Ascending aorta (tissue), 2 donors: ENCODE measurements around the gene CPED1. TPM values are rescaled to one million over a fixed set of nuclear protein-coding genes. Genes with fewer than 3 reads are reported as not detected.

ENCODE experiments used
- DNase-seq, 2 donors: peaks; one replicate each; pipeline ENCODE4 v3.0.0-alpha.2; 2019; ENCODE audit warnings: low spot score in 2 of 2
- H3K27ac ChIP-seq, 2 donors: fragments of 200-600 bp; sonication (generic); one replicate each; pipeline ENCODE4 v1.5.1; 2016 to 2017; ENCODE audit warnings: mild to moderate bottlenecking in 1 of 2
- H3K27me3 ChIP-seq: fragments of 200-600 bp; sonication (generic); one replicate; pipeline ENCODE4 v1.5.1; 2017
- H3K36me3 ChIP-seq, 2 donors: fragments of 200-600 bp; sonication (generic); one replicate each; pipeline ENCODE4 v1.5.1; 2016
- H3K4me1 ChIP-seq, 2 donors: fragments of 200-600 bp; sonication (generic); one replicate each; pipeline ENCODE4 v1.5.1; 2016 to 2017; ENCODE audit warnings: mild to moderate bottlenecking in 1 of 2
- H3K4me3 ChIP-seq, 2 donors: fragments of 200-600 bp; sonication (generic); one replicate each; pipeline ENCODE4 v1.5.1; 2016 to 2017; ENCODE audit warnings: mild to moderate bottlenecking in 1 of 2
- H3K9me3 ChIP-seq, 2 donors: fragments of 200-600 bp; sonication (generic); one replicate each; pipeline ENCODE4 v1.5.1; 2016
- intact Hi-C: fragments of 100-400 bp; cut with DNase I; formaldehyde crosslinking; loops from one replicate; pipeline ENCODE4 v1.15.1; 2023
- total RNA-seq: library from RNA; depleted of rRNA; stranded (reverse); fragments of >200 nt; gene quantifications from one replicate; pipeline ENCODE4 v1.1.0, GENCODE V29; 2016
- TF ChIP-seq, protein P1 (sequence below), 3 experiments: fragments of 200-600 bp in 2 of 3; fragments of 450-650 bp in 1 of 3; sonication (generic) in 2 of 3; IDR thresholded peaks; one replicate each; pipeline ENCODE4 v1.5.1; 2016 to 2019; ENCODE audit warnings: antibody characterized with exemption in 3 of 3, mild to moderate bottlenecking in 1 of 3, moderate library complexity in 1 of 3

The CPED1 gene
- total RNA-seq, 1 donor from 2014 or later = 69.5 TPM

DNA sequence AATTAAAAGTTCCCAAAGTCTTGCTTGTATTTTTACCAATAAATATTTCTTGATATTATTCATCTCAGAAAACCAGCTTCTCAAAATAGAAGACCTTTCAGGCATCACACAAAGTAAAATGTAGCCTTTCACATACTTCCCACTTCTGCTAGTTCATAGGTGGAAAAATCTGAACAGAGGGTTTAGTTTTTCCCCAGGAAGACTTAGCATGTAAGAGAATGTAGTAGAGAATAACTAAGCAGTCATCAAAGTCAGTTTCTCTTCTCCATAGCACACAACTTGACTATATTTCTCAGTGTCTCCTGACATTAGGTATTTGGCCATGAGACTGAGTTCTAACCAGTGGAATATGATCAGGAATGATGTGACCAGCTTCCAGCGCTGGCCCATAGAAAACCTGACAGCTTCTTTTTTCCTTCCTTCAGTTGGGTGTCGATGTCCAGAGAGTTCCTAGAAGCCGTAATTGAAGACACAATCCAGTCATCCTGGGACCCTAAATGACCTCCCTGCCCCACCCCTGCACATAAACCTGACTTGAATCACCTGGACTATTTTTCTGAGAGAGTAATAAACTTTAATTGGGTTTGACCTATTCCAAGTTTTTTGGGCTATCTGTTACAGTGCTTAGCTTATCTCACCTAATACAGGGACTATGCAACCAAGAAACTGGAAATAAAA, 272.8 kb downstream of the CPED1 start:
- Histone ChIP-seq H3K9me3 (no peaks in the 10 kb centered on the region), H3K36me3 (peaks cover 7 to 12% of the 10 kb centered on the region in 2 donors), H3K27ac (no peak overlapping the region), H3K27me3 (no peaks in the 10 kb centered on the region), H3K4me3 (no peak overlapping the region), H3K4me1 (no peaks in the 10 kb centered on the region)
- DNase-seq = no peak
- intact Hi-C loops = no loop called here
- TF ChIP-seq, protein P1, sequence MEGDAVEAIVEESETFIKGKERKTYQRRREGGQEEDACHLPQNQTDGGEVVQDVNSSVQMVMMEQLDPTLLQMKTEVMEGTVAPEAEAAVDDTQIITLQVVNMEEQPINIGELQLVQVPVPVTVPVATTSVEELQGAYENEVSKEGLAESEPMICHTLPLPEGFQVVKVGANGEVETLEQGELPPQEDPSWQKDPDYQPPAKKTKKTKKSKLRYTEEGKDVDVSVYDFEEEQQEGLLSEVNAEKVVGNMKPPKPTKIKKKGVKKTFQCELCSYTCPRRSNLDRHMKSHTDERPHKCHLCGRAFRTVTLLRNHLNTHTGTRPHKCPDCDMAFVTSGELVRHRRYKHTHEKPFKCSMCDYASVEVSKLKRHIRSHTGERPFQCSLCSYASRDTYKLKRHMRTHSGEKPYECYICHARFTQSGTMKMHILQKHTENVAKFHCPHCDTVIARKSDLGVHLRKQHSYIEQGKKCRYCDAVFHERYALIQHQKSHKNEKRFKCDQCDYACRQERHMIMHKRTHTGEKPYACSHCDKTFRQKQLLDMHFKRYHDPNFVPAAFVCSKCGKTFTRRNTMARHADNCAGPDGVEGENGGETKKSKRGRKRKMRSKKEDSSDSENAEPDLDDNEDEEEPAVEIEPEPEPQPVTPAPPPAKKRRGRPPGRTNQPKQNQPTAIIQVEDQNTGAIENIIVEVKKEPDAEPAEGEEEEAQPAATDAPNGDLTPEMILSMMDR (IDR thresholded peaks at IDR 0.05) = no peak

DNA sequence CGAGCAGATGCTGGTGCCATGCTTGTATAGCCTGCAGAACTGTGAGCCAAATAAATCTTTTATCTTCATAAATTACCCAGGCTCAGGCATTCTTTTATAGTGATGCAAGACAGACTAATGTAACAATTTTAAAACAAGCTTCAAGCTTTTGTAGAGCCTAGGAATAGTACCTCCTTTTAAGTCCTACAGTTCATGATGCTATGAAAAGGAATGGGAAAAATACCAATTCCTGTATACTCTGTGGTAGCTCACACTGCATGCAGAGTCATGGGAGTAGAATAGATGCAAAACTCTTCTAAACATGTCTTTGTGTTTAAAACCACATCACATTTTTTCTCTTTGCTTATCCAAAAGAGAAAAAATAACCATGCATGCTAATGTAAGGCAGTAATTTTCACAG, 273.7 kb downstream of the CPED1 start:
- Histone ChIP-seq H3K27me3 (no peaks in the 10 kb centered on the region), H3K27ac (no peak overlapping the region), H3K36me3 (peaks cover 14 to 15% of the 10 kb centered on the region in 2 donors), H3K4me3 (no peak overlapping the region), H3K4me1 (no peaks in the 10 kb centered on the region), H3K9me3 (no peaks in the 10 kb centered on the region)
- intact Hi-C loops = no loop called here
- DNase-seq = no peak
- TF ChIP-seq, protein P1 (IDR thresholded peaks at IDR 0.05) = no peak

- H3K4me1 ChIP-seq = no peaks in the 10 kb centered on the region
- TF ChIP-seq, protein P1 (IDR thresholded peaks at IDR 0.05) = no peak
- peaks cover 15 to 17% of the 10 kb centered on the region in 2 donors for H3K36me3 ChIP-seq
- no peak overlapping the region for H3K27ac ChIP-seq
- no peak for DNase-seq
- no peak overlapping the region for H3K4me3 ChIP-seq
- no peaks in the 10 kb centered on the region for H3K9me3 ChIP-seq
- intact Hi-C loops = no loop called here
- H3K27me3 ChIP-seq = no peaks in the 10 kb centered on the region
These were observed 274.5 kb downstream of the CPED1 start for GRCh38 chr7:121262969-121263368.

DNA sequence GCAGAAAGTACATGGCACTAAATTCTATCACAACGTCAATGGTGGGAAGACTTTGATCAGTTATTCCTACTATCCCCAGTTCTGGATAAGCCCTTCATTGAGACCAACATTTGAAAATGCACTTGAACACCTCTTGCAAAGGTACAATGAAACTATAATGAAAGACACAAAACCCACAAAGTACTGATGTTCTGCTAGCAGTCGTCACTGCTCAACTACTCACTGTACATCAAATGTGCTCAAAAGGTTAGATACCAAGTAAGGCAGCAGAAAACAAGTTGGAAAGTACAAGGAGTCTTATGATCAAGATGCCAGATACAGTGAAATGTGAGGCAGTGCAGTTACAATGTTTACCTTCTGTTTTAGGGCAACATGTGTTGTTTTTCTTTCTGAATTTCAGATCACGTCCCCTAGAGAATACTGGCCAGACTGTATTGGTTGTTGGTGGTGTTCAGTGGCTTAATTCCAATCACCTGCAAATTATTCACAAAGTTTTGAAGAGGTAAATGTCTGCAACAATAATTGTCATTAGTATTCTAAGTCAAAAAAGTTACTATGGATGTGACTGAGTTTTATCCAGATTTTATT, 277.9 kb downstream of the CPED1 start:
- intact Hi-C loops = no loop called here
- TF ChIP-seq, protein P1 (IDR thresholded peaks at IDR 0.05) = no peak
- Histone ChIP-seq H3K27ac (no peak overlapping the region), H3K9me3 (no peaks in the 10 kb centered on the region), H3K27me3 (no peaks in the 10 kb centered on the region), H3K4me3 (no peak overlapping the region), H3K36me3 (peaks cover 14 to 29% of the 10 kb centered on the region in 2 donors), H3K4me1 (no peaks in the 10 kb centered on the region)
- no peak for DNase-seq

GRCh38 chr7:121267612-121268011, 279.1 kb downstream of the CPED1 start:
- no peaks in the 10 kb centered on the region for H3K27me3 ChIP-seq
- no peak for DNase-seq
- no peak overlapping the region for H3K27ac ChIP-seq
- TF ChIP-seq, protein P1 (IDR thresholded peaks at IDR 0.05) = no peak
- no peaks in the 10 kb centered on the region for H3K9me3 ChIP-seq
- no peak overlapping the region for H3K4me3 ChIP-seq
- peaks cover 14 to 39% of the 10 kb centered on the region in 2 donors for H3K36me3 ChIP-seq
- no peaks in the 10 kb centered on the region for H3K4me1 ChIP-seq
- intact Hi-C loops = no loop called here
